Myocyte (in vitro differentiated cells): ENCODE results near the gene C1orf216. TPM values are rescaled to one million over a fixed set of nuclear protein-coding genes. Genes with fewer than 3 reads are reported as not detected.
"Not testable (repeated sequence)": the region's sequence is repeated elsewhere in the genome, so short reads cannot be mapped to it uniquely, and the experiment has no call there.

Experiments used
- DNase-seq: peaks from one replicate; pipeline ENCODE4 v3.0.0-alpha.2; 2012; ENCODE audit warnings: low read depth
- total RNA-seq: library from RNA; depleted of rRNA; stranded (reverse); fragments of >200 nt; gene quantifications from 2 replicates; pipeline ENCODE4 v1.2.3, GENCODE V29; 2014

The C1orf216 gene
- total RNA-seq, 1 donor from 2014 or later: 29.0 TPM

DNA sequence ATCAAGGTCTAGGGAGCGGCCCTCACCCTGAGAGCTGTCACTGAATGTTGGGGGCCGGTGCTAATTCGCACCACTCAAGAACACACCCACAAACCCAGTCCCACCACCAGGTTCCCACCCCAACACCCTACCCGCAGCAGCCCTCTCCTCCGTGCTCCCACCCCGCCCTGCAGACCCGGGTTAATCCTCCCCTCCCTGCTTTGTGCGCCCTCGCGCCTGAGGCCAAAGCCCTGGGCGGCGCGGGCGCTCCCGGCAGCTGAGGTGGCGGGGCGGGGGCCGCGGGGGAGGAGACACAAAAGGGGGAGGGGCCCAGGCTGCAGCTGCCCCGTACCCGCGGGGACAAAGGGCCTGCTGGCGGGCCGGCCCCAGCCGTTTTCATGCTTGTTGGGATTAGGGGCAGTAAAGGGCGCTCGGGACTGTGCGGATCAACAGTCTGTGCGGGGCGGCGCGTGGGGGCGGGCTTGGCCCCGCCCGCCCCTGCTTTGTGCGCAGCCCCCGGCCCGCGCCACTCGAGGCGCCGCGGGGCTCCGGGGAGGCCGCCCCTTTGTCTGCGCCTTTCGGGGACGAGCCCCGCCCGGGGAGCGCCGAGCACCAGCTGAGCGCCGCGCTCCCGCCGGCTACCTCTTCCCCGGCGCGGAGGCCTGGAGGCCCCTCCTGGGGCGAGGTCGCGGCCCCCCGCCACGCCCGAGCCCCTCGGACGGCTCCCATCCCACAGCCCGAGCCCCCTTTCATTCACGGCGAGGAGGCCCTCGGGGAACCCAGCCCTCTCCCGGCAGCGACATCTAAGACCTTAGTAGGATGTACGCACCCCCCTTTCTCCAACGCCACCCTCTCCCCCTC lies 10.9 kb downstream of the C1orf216 start:
- peak; percentile 65 for DNase-seq

- DNase-seq: no peak
Observed at GRCh38 chr1:35706846-35707600, 11.7 kb downstream of the C1orf216 start.

GRCh38 chr1:35702508-35702907 lies 16.2 kb downstream of the C1orf216 start:
- no peak for DNase-seq

- not testable (repeated sequence) for DNase-seq
Observed at GRCh38 chr1:35699152-35699551, 19.5 kb downstream of the C1orf216 start.

DNA sequence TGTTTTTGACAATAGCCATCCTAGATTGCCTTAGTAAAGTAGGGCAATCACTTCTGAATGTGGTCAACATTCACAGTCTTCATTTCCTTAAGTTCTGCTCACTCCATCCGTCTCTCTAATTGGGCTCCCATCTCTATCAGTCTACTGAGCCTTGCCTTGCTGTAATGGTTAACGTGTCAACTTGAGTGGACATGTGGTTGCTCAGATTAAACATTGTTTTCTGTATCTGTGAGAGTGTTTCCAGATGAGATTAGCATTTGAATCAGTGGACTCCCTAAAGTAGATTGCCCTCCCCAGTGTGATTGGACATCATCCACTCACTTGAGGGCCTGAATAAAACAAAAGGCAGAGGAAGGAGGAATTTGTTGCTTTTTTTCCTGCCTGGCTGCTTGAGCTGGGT lies 26.4 kb downstream of the C1orf216 start:
- DNase-seq: no peak

- DNase-seq: no peak
Observed at GRCh38 chr1:35691571-35692220, 27.0 kb downstream of the C1orf216 start.

GRCh38 chr1:35691080-35691479 lies 27.6 kb downstream of the C1orf216 start:
- no peak for DNase-seq

DNA sequence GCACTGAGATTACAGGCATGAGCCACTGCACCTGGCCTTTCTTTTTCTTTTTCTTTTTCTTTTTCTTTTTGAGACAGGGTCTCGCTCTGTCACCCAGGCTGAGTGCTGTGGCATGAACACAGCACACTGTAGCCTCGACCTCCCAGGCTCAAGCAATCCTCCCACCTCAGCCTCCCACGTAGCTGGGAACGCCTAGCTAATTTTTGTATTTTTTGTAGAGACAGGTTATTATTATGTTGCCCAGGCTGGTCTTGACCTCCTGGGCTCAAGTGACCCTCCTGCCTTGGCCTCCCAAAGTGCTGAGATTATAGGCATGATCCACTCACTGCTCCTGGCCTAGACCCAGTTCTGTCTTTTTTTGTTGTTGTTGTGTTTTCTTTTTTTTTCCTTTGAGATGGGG lies 28.6 kb downstream of the C1orf216 start:
- not testable (repeated sequence) for DNase-seq

DNA sequence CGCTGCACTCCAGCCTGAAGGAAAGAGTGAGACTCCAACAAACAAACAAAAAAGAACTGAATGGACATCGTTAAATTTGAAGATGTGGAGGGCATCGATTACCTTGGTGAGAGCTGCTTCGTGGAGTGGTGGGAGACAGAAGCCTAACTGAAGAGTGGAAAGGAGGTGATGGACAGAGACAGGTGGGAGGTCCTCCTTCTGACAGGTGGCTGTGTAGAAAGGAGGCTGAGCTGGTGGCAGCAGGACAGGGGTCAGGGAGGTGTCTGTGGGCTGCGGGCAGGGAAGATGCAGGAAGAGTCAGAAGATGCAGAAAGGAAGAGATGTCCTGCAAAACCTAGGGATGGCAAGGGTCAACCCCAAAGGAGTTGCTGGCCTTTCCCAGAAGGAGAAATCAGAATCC lies 30.5 kb downstream of the C1orf216 start:
- DNase-seq: peak; percentile 32

- no peak for DNase-seq
Observed at GRCh38 chr1:35683012-35683411, 35.7 kb downstream of the C1orf216 start.

- DNase-seq: no peak
Observed at GRCh38 chr1:35680271-35680670, 38.4 kb downstream of the C1orf216 start.

DNA sequence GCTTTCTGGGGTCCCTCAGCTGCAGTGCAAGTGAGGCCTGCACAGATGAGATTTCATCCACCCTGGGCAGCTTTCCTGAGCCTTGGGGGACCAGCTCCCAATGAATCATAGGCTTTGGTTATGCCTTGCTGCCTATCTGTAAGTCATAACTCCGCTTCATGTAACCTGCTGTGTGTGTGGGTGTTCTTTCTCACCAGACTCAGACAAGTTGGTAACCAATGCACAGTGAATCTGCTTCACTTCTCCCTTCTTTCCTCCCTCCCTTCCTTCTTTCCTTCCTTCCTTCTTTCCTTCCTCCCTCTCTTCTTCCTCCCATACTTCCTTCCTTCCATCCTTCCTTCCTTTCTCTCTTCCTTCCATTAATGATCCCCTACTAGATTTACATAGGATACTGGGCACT lies 42.9 kb downstream of the C1orf216 start:
- DNase-seq: no peak

GRCh38 chr1:35674111-35674510 lies 44.6 kb downstream of the C1orf216 start:
- no peak for DNase-seq

DNA sequence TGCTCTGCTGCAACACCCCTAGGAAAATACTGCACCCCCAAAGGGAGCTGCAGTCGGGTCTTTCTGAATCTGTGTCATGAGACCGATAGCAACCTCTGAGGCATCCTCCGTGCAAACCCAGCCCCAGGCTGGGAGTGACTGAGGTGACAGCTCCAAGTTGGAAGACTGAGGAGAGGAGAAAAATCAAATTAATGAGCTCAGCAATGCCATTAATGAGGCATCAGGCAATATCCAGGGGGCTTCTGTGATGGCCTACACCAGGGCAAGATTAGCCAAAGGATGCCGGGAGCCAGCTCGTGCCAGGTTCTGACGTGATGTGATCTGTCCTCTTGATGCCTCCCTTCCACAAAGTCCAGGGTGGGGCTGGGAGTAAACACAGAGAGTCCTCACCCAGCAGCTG lies 46.6 kb downstream of the C1orf216 start:
- DNase-seq: no peak

GRCh38 chr1:35668506-35668905 lies 50.2 kb downstream of the C1orf216 start:
- no peak for DNase-seq

DNA sequence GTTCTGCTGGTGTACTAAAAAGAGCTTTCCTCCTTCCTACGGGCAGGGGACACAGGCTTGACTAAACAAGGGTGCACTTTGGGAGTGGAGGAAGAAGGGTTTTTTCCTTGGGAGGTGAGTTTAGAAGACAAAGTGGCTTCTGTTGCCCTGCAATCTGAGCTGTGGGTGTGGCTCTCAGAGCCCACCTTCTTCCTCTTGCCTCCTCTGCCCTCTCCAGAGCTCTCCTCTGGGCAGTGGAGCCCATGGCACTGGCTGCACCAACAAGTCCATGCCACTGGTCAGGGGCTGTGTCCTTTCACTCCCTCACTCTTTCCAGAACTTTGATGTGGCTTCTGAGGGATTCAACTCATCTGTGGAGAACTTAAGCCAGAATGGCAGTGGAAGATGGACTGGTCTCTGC lies 51.8 kb downstream of the C1orf216 start:
- DNase-seq: no peak

- DNase-seq: no peak
Observed at GRCh38 chr1:35666216-35666615, 52.5 kb downstream of the C1orf216 start.

Other genes with a start within 250 kb of the C1orf216 start
- 81.1 and 81.3 TPM in 2 replicates for gene KIAA0319L, start 161.5 kb downstream of the C1orf216 start, total RNA-seq
- gene NCDN, start 161.1 kb downstream of the C1orf216 start, total RNA-seq: 44.1 and 58.6 TPM in 2 replicates
- 0.31 TPM in 1 of 2 replicates, not detected in the other for gene TFAP2E, start 145.6 kb downstream of the C1orf216 start, total RNA-seq
- 38.8 and 41.4 TPM in 2 replicates for gene PSMB2, start 77.4 kb downstream of the C1orf216 start, total RNA-seq
- 0.51 and 0.52 TPM in 2 replicates for gene CLSPN, start 51.1 kb upstream of the C1orf216 start, total RNA-seq
- 12.7 and 14.1 TPM in 2 replicates for gene AGO4, start 89.1 kb upstream of the C1orf216 start, total RNA-seq
- 7.3 and 9.6 TPM in 2 replicates for gene AGO1, start 164.3 kb upstream of the C1orf216 start, total RNA-seq
- 12.8 and 17.1 TPM in 2 replicates for gene AGO3, start 212.2 kb upstream of the C1orf216 start, total RNA-seq